Measurements from ENCODE around the gene UBN2.

DNA sequence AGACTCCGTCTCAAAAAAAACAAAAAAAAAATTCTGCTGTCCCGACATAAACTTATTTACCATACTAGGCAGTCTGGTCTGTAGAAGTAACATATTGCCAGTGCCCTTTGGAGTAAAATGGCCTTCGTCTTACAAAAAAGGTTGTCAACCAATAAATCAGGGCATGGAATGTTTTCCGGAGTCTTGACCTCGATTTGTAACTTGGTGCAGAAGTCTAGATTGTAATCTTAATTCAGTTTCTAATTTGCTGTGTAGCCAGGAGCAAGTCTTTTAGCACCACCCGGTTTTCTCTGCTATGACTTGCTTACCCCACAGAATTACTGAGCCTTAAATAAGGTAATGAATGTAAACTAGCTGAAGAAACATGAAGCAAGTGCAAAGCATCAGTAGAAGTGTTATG, 23.2 kb downstream of the UBN2 start:
- TF ChIP-seq, protein P1, sequence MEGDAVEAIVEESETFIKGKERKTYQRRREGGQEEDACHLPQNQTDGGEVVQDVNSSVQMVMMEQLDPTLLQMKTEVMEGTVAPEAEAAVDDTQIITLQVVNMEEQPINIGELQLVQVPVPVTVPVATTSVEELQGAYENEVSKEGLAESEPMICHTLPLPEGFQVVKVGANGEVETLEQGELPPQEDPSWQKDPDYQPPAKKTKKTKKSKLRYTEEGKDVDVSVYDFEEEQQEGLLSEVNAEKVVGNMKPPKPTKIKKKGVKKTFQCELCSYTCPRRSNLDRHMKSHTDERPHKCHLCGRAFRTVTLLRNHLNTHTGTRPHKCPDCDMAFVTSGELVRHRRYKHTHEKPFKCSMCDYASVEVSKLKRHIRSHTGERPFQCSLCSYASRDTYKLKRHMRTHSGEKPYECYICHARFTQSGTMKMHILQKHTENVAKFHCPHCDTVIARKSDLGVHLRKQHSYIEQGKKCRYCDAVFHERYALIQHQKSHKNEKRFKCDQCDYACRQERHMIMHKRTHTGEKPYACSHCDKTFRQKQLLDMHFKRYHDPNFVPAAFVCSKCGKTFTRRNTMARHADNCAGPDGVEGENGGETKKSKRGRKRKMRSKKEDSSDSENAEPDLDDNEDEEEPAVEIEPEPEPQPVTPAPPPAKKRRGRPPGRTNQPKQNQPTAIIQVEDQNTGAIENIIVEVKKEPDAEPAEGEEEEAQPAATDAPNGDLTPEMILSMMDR (IDR thresholded peaks at IDR 0.05; ENCODE audit: insufficient read depth, low read length, poor library complexity, severe bottlenecking) = no peak
- no peak for TF ChIP-seq EZH2phosphoT487 (conservative IDR thresholded peaks at IDR 0.05; ENCODE audit: low read length)

Measured in SU-DHL-6 (cell line).